CD4-positive, alpha-beta T cell (primary cell): ENCODE results near the gene RAPGEF3. TPM values are rescaled to one million over a fixed set of nuclear protein-coding genes. Genes with fewer than 3 reads are reported as not detected.

Experiments
- ATAC-seq: fragments of 200-7000 bp; cut with Tn5 transposase; one replicate; pipeline ENCODE4 v1.10.0; 2022; ENCODE audit warnings: mild to moderate bottlenecking; ENCODE audit not compliant: poor library complexity
- CTCF ChIA-PET: fragments of 350-600 bp; sonication (Branson Sonifier 250); formaldehyde crosslinking; loops from one replicate; lab custom pipeline; 2021; ENCODE audit warnings: antibody characterized with exemption, inconsistent platforms; lab: Charles Lee
- POLR2A ChIA-PET: fragments of 350-600 bp; sonication (Branson Sonifier 250); formaldehyde crosslinking; loops from one replicate; lab custom pipeline; 2021; ENCODE audit warnings: antibody characterized with exemption, inconsistent platforms; lab: Charles Lee
- DNase-seq, 14 experiments: peaks; one replicate each; pipeline ENCODE4 v3.0.0-alpha.2; 2013 to 2020; ENCODE audit warnings: mixed read lengths in 2 of 14
- H3K27ac ChIP-seq, 2 donors: one replicate each; pipeline versions ENCODE4 v1.5.1 to v1.7.0; 2013; ENCODE audit warnings: low read length in 2 of 2, low read depth in 1 of 2, mild to moderate bottlenecking in 1 of 2
- H3K27me3 ChIP-seq, 2 experiments: 1 replicate in 1 of 2; 2 replicates in 1 of 2; pipeline versions ENCODE4 v1.6.1 to v1.7.0; 2013; ENCODE audit warnings: low read length in 2 of 2, control low read depth in 1 of 2, mild to moderate bottlenecking in 1 of 2, moderate library complexity in 1 of 2; ENCODE audit not compliant: insufficient read depth in 2 of 2, control insufficient read depth in 1 of 2
- H3K36me3 ChIP-seq: one replicate; pipeline ENCODE4 v1.6.1; 2013; ENCODE audit warnings: low read length, control low read depth; ENCODE audit not compliant: insufficient read depth
- H3K4me1 ChIP-seq: one replicate; pipeline ENCODE4 v1.6.1; 2013; ENCODE audit warnings: low read length, control low read depth; ENCODE audit not compliant: insufficient read depth
- H3K4me3 ChIP-seq: one replicate; pipeline ENCODE4 v1.5.1; 2013; ENCODE audit warnings: mild to moderate bottlenecking, low read length, moderate library complexity
- H3K9me3 ChIP-seq, 2 experiments: 1 replicate in 1 of 2; 2 replicates in 1 of 2; pipeline versions ENCODE4 v1.6.1 to v1.7.0; 2013; ENCODE audit warnings: low read length in 2 of 2, mild to moderate bottlenecking in 2 of 2, control low read depth in 1 of 2, moderate library complexity in 1 of 2; ENCODE audit not compliant: control insufficient read depth in 1 of 2, insufficient read depth in 1 of 2
- H3K27ac Mint-ChIP-seq: one replicate; pipeline ENCODE4 v1.8.0; 2020; ENCODE audit warnings: mixed read lengths
- H3K27me3 Mint-ChIP-seq: one replicate; pipeline ENCODE4 v1.8.0; 2021; ENCODE audit warnings: mixed read lengths
- H3K36me3 Mint-ChIP-seq: one replicate; pipeline ENCODE4 v1.8.0; 2021; ENCODE audit warnings: low read depth, mixed read lengths
- H3K4me1 Mint-ChIP-seq: one replicate; pipeline ENCODE4 v1.8.0; 2021; ENCODE audit warnings: low read depth, mixed read lengths
- H3K4me3 Mint-ChIP-seq: one replicate; pipeline ENCODE4 v1.8.0; 2020; ENCODE audit warnings: mild to moderate bottlenecking, mixed read lengths
- H3K9me3 Mint-ChIP-seq: one replicate; pipeline ENCODE4 v1.8.0; 2020; ENCODE audit warnings: mixed read lengths
- intact Hi-C, 2 experiments: fragments of 100-400 bp; cut with DNase I in 1 of 2; cut with micrococcal nuclease in 1 of 2; formaldehyde crosslinking; loops; one replicate each; pipeline versions ENCODE4 v1.15.1 to v1.9.0; 2023 to 2025; cut with DNase I, micrococcal nuclease
- total RNA-seq, 174 experiments: library from RNA in 2 of 174; stranded (reverse) in 2 of 174; gene quantifications; one replicate each; pipeline ENCODE4 v1.2.3 and lab custom pipeline; 2021 to 2026
- TF ChIP-seq, protein P1 (sequence below): fragments of 200-600 bp; IDR thresholded peaks from one replicate; pipeline ENCODE4 v1.8.0; 2022; ENCODE audit warnings: antibody characterized with exemption, mild to moderate bottlenecking

The RAPGEF3 gene
- total RNA-seq, 2 experiments from 2014 or later: 0.17 to 0.33 TPM

GRCh38 chr12:47748507-47748828 lies 10.2 kb downstream of the RAPGEF3 start:
- Mint-ChIP-seq H3K4me1 (no peaks in the 10 kb centered on the region), H3K27me3 (no peaks in the 10 kb centered on the region), H3K27ac (no peak overlapping the region), H3K36me3 (no peaks in the 10 kb centered on the region), H3K4me3 (no peak overlapping the region), H3K9me3 (no peaks in the 10 kb centered on the region)
- no peaks in the 10 kb centered on the region for H3K9me3 ChIP-seq
- ChIA-PET POLR2A (interaction anchor here (1.8 kb wide), 1 partner anchor 19 kb away, joined by 4 read pairs; no protein-coding TSS in a partner anchor), CTCF (no interaction called here)
- no peak overlapping the region for H3K27ac ChIP-seq
- TF ChIP-seq, protein P1, sequence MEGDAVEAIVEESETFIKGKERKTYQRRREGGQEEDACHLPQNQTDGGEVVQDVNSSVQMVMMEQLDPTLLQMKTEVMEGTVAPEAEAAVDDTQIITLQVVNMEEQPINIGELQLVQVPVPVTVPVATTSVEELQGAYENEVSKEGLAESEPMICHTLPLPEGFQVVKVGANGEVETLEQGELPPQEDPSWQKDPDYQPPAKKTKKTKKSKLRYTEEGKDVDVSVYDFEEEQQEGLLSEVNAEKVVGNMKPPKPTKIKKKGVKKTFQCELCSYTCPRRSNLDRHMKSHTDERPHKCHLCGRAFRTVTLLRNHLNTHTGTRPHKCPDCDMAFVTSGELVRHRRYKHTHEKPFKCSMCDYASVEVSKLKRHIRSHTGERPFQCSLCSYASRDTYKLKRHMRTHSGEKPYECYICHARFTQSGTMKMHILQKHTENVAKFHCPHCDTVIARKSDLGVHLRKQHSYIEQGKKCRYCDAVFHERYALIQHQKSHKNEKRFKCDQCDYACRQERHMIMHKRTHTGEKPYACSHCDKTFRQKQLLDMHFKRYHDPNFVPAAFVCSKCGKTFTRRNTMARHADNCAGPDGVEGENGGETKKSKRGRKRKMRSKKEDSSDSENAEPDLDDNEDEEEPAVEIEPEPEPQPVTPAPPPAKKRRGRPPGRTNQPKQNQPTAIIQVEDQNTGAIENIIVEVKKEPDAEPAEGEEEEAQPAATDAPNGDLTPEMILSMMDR: no peak
- intact Hi-C loops: no loop called here
- H3K27me3 ChIP-seq: no peaks in the 10 kb centered on the region
- no peak for DNase-seq
- H3K4me1 ChIP-seq: peaks cover 6% of the 10 kb centered on the region
- ATAC-seq: no peak
- no peaks in the 10 kb centered on the region for H3K36me3 ChIP-seq
- no peak overlapping the region for H3K4me3 ChIP-seq

GRCh38 chr12:47747596-47748506 lies 10.8 kb downstream of the RAPGEF3 start:
- Mint-ChIP-seq H3K4me3 (no peak overlapping the region), H3K36me3 (no peaks in the 10 kb centered on the region), H3K27ac (no peak overlapping the region), H3K27me3 (no peaks in the 10 kb centered on the region), H3K9me3 (no peaks in the 10 kb centered on the region), H3K4me1 (peaks cover 4% of the 10 kb centered on the region)
- ChIA-PET POLR2A (interaction anchor here (1.8 kb wide), 1 partner anchor 19 kb away, joined by 4 read pairs; no protein-coding TSS in a partner anchor), CTCF (no interaction called here)
- Histone ChIP-seq H3K27me3 (no peaks in the 10 kb centered on the region), H3K9me3 (no peaks in the 10 kb centered on the region), H3K36me3 (no peaks in the 10 kb centered on the region), H3K4me3 (no peak overlapping the region), H3K4me1 (peaks cover 5% of the 10 kb centered on the region), H3K27ac (no peak overlapping the region)
- intact Hi-C loops: no loop called here
- ATAC-seq (no peak), DNase-seq (no peak)
- TF ChIP-seq, protein P1: no peak

GRCh38 chr12:47747126-47747525 lies 11.6 kb downstream of the RAPGEF3 start:
- no peaks in the 10 kb centered on the region for H3K36me3 ChIP-seq
- no peak overlapping the region for H3K4me3 Mint-ChIP-seq
- ChIA-PET CTCF (interaction anchor here (0.5 kb wide), 1 partner anchor 798 kb away, joined by 4 read pairs; no protein-coding TSS in a partner anchor), POLR2A (interaction anchor here (1.8 kb wide), 1 partner anchor 20 kb away, joined by 4 read pairs; no protein-coding TSS in a partner anchor)
- no peak for DNase-seq
- peaks cover 11% of the 10 kb centered on the region for H3K4me1 ChIP-seq
- H3K27me3 ChIP-seq: no peaks in the 10 kb centered on the region
- TF ChIP-seq, protein P1: no peak
- no peaks in the 10 kb centered on the region for H3K27me3 Mint-ChIP-seq
- ATAC-seq: no peak
- H3K4me1 Mint-ChIP-seq: peaks cover 11% of the 10 kb centered on the region
- H3K9me3 ChIP-seq: no peaks in the 10 kb centered on the region
- no peak overlapping the region for H3K27ac Mint-ChIP-seq
- intact Hi-C loops: no loop called here
- H3K4me3 ChIP-seq: no peak overlapping the region
- H3K9me3 Mint-ChIP-seq: no peaks in the 10 kb centered on the region
- H3K36me3 Mint-ChIP-seq: no peaks in the 10 kb centered on the region
- H3K27ac ChIP-seq: no peak overlapping the region
